DND-41 (cell line): ENCODE measurements around the gene HTRA3.

Experiments
- EZH2 ChIP-seq: IDR thresholded peaks from 3 replicates; pipeline ENCODE4 v1.6.1; 2012; ENCODE audit warnings: borderline replicate concordance, low read depth, mild to moderate bottlenecking, moderate library complexity, low read length, inconsistent platforms; ENCODE audit not compliant: severe bottlenecking
- TF ChIP-seq, protein P1 (sequence below): IDR thresholded peaks from 2 replicates; pipeline ENCODE4 v1.5.1; 2012; ENCODE audit warnings: borderline replicate concordance, low read length, moderate library complexity, mild to moderate bottlenecking; ENCODE audit not compliant: poor library complexity, severe bottlenecking; ENCODE audit errors: extremely low read depth

DNA sequence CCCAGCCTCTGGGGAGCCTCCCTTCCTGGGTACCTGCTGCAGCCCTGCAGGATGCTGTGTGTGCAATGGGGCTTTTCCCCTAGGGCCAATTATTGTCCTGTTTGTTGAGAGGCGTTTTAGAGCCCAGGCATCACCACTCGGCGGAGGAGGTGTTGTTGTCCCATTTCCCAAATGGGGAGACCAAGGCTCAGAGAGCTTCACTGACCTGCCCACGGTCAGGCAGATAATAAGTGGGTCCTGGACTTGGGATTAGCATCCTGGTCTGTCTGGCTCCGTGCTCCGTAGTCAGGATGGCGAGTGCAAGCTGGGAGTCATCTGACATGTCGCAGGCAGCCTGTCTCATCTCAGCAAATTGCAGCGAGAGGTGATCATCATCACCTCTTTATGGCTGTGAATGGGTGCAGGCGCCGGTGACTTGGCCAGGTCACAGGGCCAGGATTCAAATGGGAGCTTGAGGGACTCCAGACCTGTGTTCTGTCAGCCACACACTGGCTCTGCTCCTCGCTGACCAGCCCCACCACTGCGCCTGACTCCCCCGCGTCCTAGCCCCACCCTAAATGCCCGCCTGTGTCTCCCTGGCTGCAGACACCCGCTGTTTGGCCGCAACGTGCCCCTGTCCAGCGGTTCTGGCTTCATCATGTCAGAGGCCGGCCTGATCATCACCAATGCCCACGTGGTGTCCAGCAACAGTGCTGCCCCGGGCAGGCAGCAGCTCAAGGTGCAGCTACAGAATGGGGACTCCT is 16.6 kb downstream of the HTRA3 start:
- TF ChIP-seq, protein P1, sequence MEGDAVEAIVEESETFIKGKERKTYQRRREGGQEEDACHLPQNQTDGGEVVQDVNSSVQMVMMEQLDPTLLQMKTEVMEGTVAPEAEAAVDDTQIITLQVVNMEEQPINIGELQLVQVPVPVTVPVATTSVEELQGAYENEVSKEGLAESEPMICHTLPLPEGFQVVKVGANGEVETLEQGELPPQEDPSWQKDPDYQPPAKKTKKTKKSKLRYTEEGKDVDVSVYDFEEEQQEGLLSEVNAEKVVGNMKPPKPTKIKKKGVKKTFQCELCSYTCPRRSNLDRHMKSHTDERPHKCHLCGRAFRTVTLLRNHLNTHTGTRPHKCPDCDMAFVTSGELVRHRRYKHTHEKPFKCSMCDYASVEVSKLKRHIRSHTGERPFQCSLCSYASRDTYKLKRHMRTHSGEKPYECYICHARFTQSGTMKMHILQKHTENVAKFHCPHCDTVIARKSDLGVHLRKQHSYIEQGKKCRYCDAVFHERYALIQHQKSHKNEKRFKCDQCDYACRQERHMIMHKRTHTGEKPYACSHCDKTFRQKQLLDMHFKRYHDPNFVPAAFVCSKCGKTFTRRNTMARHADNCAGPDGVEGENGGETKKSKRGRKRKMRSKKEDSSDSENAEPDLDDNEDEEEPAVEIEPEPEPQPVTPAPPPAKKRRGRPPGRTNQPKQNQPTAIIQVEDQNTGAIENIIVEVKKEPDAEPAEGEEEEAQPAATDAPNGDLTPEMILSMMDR, result no peak
- TF ChIP-seq EZH2, result no peak
